ENCODE measurements around the gene GSTCD.
"Not testable (repeated sequence)": the region's sequence is repeated elsewhere in the genome, so short reads cannot be mapped to it uniquely, and the experiment has no call there.

Gene GSTCD

DNA sequence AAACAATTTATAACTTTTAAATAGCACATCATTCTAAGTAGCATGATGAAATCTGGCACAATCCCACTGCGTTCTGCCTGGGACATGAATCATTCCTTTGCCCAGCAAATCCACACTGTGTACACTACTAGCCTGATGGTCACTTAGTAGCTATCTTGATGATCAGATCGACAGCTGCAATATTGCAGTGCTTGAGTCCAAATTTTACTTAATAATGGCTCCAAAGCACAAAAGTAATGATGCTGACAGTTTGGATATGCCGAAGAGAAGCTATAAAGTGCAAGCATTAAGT lies 100.1 kb downstream of the GSTCD start:
- no peak for DNase-seq

DNA sequence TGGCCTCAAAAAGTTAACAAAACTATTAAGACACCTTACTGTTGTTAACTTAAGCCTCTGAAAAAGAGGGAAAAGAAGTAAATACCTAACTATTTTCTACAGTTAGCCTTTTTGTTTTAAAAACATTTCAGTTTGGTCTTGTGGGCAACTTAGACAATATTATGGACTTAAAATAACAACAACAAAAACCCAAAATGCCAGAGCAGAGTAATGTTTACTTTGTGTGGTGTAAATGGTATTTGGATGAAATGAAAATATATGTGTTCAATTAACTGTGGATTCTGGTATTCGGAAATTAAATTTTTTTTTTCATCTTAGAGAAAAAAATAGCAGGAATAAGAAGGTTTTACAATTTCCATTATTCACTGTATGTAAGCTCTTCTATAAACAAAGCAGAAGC lies 107.1 kb downstream of the GSTCD start:
- no peak for DNase-seq

DNA sequence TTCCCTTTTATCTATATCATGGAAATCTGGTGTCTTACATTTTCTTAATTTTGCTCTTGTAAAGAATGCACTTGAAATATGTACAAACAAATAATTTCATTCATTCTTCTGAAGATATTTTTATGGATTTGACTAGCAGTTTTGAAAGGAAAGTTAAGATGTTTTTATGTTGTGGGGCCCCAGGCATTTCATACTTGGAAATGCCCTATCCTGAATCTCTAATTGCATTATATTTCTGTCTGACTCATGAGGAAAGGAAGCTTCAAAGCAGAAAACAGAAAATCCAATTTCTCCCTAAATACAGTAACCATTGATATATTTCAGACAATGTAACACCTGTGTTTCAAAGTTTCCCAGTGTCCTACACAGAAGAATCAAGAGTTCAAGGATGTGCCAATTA lies 113.5 kb downstream of the GSTCD start:
- no peak for DNase-seq

DNA sequence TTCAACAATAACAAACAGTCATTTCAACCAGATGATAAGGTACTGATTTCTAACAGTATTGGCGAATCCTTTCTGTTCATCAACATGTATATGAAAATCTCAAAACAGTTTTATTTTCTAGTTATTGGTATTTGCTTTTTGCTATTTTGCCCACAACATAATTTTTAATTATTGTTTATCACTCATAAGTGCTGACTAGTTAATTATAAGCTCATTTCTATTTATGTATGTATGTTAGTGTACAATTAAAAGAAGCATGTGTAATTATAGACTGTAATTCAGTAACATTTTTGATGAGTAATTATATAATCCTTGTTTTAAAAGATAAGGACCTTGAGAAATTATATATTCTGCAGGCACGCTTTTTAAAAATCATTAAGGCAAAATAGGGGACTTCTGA lies 119.5 kb downstream of the GSTCD start:
- DNase-seq, result no peak

DNA sequence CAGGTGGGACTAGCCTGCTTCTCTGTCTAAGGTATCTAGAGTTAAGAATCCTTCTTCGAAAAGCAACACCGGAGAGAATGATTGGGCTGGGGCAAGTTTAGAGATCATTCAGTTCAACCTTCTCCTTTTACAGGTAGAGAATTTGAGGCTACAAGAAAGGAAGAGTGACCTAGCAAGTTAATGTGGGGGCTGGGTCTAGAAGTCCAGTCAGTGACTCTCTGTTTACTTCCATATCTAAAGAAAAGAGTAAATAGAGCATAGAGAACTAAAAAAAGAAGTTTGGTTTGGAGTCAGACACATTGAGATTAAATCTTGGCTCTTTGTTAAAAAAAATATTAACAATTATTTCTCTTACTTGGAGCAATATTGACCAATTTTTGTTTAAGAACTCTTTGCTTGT lies 122.6 kb downstream of the GSTCD start:
- no peak for DNase-seq

DNA sequence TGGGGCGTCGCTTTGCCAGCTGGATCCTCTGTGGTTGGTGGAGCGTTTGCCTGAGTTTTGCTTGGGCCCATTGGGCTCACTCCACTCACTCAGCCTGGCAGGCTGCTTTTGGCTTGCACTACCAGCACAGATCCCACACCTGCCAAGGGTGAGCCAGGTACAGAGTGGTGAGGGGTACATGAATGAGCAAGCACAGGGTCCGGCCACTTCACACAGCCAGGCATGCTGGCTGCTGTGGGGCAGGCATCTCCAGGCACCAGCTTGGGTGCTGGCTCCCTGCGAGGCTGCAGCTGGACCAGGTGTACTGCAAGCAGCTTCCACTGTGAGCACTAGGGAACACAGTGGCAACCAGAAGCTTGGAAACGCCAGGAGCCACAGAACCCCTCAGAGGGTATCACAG lies 126.6 kb downstream of the GSTCD start:
- DNase-seq, result no peak

DNA sequence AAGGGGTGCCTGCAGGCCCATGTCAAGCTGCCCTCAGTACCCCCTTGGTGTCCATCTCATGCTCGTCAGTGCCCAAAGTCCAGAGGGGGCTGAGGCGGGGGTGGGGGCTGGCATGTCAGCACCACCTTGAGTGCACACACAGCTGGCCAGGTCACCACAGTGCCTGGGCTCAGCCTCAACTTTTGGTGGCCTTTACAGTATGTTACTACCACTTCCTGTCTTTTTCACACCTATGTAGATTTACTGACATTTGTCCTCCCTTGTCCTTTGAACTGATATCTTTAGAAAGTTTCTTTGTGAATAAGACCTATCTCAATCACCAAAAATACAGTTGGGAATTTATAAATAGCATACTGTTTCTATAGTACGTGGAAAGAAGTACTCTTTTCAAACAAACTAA lies 128.0 kb downstream of the GSTCD start:
- no peak for DNase-seq

DNA sequence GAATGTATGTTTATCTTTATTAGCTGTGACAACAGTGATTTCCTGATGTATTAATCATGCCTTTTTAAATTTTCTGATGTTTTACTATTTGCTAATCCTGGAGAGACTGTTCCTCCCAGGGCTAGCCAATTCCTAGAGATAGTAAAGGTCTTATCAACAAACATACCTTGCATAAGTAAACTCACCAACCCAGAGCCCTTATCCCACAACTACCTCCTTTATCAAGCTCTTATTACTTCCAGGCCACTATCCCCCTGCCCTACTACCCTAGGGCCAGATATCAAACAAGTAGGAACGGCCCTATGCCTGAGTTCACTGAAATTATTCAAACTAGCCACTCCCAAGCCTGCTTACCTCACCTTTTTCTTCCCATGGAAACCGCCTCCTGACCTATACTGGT lies 128.5 kb downstream of the GSTCD start:
- no peak for DNase-seq

DNA sequence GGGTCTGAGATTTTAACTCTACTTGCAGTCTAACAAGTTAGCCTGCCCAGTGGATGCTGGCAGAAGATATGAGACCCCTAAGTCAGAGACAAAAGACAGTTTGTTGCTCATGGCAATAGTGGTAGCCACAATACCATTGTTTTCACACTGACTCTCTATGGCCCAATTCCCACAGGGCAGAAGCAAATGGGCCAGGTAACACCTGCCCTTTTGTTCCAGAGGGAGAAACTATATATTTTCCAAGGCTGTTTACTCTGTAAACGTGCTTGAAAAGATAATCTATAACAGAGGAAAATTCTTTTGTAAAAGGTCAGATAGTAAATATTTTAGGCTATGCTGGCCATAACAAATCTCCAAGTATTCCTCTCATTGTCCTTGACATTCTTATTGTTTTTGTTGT lies 129.5 kb downstream of the GSTCD start:
- no peak for DNase-seq

DNA sequence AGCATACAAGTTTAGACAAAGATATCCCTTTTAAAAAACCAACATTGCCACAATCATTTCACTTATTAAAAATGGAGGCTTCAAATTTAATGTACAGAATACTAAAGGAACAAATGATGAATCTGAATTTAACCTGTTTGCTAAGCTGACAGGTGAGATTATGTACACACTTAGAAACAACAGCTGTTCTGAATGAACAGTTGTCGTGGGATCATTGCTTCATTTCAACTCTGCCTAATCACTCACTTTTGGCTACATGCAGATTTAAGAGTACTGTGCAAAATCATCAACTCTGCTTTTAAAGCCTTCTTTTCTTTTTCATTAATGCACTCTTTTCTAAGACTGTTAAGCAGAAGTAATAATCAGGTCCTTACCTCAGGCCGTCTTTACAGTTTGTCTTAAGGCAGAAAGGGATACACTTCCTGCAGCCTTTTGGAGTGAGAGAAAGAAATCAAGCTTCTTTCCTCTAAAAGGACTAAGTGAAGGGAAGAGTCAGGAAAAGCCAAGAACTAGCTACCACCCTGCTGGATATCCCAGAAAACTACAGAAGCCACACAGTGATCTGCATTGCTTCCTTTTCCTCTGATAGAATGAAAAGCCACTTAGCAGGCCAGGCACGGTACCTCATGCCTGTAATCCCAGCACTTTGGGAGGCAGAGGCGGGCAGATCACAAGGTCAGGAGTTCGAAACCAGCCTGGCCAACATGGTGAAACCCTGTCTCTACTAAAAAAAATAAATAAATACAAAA lies 132.0 kb downstream of the GSTCD start:
- DNase-seq, result no peak

DNA sequence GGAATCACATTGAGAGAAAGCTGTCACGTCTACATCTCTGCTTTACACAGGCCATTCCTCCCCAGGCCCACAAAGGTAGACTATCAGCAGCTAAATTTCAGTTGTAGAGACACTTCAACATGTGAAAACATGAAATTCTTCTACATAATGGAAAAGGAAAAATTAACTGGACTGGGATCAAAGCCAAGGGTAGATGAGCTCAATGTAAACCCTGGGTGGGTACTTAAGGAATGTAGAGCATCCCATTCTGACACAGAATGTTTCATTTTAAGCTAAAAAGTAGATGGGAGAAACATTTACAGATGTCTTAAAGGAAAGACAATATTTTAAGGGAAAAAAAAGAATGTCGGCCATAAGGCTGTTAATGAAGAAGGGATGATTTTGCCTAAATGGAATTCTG lies 135.4 kb downstream of the GSTCD start:
- DNase-seq, result no peak

DNA sequence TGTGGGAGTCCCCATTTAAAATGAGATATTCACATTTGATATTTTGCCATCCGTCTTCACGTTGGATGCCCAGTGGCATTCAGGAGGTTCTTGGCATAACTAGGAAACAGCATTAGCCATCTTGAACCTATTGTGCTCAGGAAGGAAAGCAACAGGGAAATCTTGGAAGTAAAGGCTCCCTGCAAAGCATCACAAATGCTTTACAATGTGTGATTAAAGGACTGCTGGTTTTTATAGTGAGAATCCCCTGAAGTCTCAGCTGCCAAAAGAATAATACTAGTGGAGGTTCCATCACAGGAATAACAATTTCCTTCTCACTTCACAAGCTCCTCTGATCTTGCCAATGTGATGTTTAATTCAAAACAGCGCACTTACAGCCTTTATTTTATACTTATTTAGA lies 137.0 kb downstream of the GSTCD start:
- DNase-seq, result no peak

DNA sequence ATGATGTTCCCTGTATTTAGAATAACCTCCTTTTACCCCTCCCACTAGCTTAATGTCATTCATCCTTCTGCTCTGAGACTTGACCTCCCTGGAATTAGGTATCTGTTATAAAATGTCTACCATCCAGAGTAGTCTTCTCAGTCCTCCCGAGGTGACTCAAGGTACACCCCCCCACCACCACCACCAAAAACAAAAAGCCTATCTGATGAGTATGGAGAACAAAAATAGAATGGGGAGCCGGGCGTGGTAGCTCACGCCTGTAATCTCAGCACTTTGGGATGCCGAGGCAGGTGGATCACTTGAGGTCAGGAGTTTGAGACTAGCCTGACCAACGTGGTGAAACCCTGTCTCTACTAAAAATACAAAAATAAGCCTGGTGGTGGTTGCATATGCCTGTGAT lies 139.8 kb downstream of the GSTCD start:
- DNase-seq, result not testable (repeated sequence)

DNA sequence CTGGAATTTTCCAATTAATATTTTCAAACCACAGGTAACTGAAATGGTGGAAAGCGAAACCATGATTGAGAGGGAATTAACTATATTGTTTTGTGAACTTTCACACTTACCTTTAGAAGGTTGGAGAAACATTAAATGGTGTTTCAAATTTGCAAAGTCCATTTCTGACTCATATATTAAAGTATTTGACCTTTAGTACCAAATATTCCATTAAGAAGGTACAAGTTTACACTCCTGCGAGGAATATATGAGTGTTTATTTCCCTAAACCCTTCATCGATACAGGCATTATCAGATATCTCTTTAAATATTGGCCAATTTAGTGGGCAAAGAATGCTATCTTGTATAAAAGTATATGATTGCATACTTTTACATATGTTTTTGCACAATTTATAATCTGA lies 142.6 kb downstream of the GSTCD start:
- DNase-seq, result no peak

DNA sequence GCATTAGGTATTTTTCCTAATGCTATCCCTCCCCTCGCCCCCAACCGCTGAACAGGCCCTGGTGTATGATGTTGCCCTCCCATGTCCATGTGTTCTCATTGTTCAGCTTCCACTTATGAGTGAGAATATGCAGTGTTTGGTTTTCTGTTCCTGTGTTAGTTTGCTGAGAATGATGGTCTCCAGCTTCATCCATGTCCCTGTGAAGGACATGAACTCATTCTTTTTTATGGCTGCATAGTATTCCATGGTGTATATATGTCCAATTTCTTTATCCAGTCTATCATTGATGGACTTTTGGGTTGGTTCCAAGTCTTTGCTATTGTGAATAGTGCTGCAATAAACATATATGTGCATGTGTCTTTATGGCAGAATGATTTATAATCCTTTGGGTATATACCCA lies 143.6 kb downstream of the GSTCD start:
- not testable (repeated sequence) for DNase-seq

DNA sequence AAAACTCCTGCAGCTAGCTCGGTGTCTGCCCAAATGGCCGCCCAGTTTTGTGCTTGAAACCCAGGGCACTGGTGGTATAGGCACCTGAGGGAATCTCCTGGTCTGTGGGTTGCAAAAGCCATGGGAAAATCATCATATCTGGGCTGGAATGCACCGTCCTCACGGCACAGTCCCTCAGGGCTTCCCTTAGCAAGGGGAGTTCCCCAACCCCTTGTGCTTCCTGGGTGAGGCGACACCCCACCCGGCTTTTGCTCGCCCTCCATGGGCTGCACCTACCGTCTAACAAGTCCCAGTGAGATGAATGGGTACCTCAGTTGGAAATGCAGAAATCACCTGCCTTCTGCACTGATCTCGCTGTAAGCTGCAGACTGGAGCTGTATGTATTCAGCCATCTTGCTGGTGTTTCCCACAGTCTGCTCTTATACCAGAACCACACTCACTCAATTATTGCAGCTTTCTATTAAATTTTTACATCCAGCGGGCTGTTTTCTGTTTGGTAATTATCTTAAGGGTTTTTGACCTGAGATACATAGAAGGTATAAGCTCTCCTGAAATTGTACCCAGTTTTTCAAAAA lies 150.0 kb downstream of the GSTCD start:
- no peak for DNase-seq

DNA sequence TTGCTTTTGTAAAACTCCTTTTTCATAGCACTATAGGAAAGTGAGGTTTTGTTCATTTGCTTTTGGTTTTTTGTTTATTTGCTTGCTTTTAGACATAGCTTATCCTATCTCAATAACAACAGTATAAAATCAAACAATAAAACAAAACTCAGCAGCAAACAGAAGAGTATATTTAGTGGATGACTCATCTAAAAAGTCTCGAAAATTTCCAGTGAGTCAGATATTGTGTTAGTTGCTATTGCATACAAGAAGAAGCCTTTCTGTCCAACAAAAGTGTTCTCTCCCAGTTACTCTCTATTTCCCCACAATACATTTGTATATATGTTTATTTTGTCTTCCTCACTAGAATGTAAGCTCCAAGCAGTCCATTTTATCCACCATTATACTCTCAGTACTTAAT lies 150.6 kb downstream of the GSTCD start:
- no peak for DNase-seq

DNA sequence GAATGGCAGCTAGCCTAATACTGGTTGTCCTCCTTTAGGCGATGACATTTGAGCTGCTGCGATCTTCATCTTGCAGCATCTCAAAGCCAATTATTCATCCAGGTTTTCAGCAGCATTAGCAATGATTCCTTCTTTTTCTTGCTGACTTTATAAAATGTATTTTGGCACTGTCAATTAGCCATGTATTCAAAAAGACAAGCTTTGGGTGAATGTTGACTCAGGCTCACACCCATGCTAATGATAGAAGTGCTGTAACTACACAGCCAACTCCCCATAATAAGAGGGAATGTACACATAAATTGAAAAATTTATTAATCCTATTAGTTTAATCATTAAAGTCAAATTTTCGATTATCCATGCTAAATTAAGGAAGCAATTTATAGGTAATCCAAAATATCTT lies 162.4 kb downstream of the GSTCD start:
- no peak for DNase-seq

DNA sequence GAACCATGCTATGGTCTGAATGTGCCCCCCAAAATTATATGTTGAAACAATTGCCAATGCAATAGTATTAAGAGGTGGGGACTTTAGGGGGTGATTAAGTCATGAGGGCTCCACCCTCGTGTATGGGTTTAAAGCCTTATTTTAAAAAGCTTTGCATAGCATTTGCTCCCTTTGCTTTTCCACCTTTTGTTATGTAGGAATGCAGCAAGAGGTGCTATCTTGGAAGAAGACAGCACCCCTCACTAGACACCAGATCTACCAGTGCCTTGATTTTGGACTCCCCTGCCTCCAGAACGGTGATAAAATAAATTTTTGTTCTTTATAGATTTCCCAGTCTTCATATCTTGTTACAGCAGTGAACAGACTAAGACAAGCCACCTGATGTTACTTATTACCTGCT lies 163.4 kb downstream of the GSTCD start:
- DNase-seq, result no peak

DNA sequence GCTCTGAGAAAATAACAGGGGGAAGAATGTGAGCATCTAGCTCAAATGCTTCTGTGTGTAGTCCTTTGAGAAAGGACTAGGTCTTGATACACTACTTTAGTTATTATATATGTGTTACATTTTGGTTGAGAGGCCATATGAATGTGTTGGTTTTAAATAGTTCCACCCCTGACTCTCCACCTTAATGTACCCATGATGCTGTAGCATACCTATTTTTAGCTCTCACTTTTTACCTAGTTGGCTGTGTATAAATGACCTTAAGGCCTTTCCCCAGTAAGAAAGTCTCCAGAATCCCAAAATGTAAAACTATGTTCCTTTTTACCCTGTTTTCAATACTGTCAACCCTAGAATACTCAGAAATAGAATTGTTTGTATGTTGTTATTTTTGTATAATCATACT lies 166.6 kb downstream of the GSTCD start:
- no peak for DNase-seq

DNA sequence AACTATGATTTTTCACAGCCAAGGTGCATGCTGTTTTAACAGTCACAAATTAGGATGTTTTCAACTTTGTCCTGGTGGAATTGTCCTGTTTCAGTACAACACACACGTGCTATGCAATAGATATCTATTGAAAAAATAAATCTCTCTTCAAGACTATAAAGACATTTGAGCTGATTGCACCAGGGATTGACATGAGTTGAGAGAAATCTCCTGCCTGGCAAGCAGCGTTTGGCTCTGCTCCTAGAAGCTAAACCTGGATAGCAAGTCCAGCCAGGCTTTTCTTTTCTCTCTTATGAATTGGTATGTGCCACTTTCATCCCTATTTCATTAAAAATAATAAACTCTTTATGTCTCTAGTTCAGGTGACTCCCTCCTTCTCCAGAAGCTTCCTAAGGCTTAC lies 170.1 kb downstream of the GSTCD start:
- no peak for DNase-seq

DNA sequence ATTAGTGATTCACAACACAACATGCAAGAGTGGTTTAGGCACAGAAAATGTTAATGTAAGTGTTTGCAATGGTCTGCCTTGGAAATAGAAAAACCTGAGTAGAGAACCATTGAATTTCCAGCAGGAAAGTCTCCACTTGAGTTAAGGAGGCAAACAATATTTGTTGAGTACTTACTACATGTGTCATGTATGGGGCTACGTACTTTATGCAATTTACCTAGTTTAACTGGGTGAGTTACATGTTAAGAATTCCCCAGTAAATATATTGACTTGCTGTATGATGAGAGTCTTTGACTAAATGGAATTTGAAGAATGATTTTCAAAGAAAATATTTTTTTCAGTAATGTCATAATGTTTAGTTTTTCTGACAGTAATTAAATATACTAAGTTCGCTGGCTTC lies 178.9 kb downstream of the GSTCD start:
- DNase-seq, result no peak

DNA sequence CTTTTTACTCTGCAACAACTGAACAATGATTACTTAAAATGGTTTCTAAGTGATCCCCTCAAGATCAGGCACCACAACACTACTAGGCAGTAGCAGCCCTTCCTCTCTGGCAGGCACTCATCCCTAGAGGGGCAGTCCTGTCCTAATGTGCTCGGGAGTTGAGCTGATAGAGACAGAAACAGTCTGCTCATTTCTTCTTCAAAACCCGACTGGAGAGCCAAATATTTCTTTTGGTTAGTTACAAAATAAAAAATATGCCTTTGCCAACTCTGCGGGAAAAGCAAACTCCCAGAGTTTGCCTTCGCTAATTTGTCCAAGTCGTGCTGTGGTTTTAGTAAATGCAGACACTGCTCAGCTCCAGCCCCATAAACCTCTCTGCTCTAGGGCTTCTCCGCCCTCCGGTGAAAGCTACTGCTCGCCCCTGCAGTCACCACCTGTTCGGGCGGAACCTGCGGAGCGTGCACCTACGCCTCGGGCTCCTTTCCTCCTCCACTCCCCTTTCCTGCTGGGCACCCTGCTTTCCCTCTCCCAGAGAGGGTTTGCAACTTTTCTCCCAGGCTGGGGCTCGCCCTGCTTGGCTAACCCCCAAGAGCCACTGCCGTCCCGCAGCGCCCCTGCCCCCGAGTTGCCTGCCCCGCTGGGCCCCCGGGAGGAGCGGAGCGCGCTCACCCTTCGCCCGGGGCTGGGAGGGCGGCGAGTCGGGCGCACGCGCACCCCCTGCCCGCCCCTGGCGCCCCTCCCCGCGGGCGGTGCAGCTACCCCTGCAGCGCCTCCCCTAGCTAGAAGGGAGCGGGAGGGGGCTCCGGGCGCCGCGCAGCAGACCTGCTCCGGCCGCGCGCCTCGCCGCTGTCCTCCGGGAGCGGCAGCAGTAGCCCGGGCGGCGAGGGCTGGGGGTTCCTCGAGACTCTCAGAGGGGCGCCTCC lies 186.3 kb downstream of the GSTCD start, which contains the start of gene NPNT:
NPNT (plus strand) TSS at position 812 of the 923 bp plus-strand sequence. CDS start 182 bp downstream, outside the sequence.
- DNase-seq, result no peak
